HG03108 (cell line): ENCODE results near the gene MLX.

ENCODE experiments used
- ATAC-seq: cut with Tn5 transposase; IDR thresholded peaks from one replicate; pipeline ENCODE4 v1.9.1; 2021; ENCODE audit warnings: moderate library complexity; ENCODE audit not compliant: unreplicated experiment

Gene MLX

GRCh38 chr17:42577532-42578281 lies 10.8 kb downstream of the MLX start, which contains the start of gene PSMC3IP:
Gene PSMC3IP, minus strand, starts transcription at chr17:42577729. Its CDS starts 43 bp downstream, at chr17:42577686.
- ATAC-seq = peak; percentile 76

- ATAC-seq = peak; percentile 36
Observed at GRCh38 chr17:42578282-42578869, 11.5 kb downstream of the MLX start.

- no peak for ATAC-seq
Observed at GRCh38 chr17:42579794-42580551, 13.1 kb downstream of the MLX start.

GRCh38 chr17:42581744-42582270 lies 14.9 kb downstream of the MLX start:
- no peak for ATAC-seq

- no peak for ATAC-seq
Observed at GRCh38 chr17:42584880-42585279, 18.0 kb downstream of the MLX start.

- ATAC-seq = no peak
Observed at GRCh38 chr17:42585353-42585752, 18.5 kb downstream of the MLX start.

GRCh38 chr17:42586514-42587230 lies 19.8 kb downstream of the MLX start:
- ATAC-seq = peak; percentile 49

GRCh38 chr17:42590886-42591285 lies 24.0 kb downstream of the MLX start:
- no peak for ATAC-seq

GRCh38 chr17:42591411-42591810 lies 24.5 kb downstream of the MLX start:
- ATAC-seq = no peak

- no peak for ATAC-seq
Observed at GRCh38 chr17:42596386-42596785, 29.5 kb downstream of the MLX start.

GRCh38 chr17:42598905-42599304 lies 32.0 kb downstream of the MLX start:
- no peak for ATAC-seq

- ATAC-seq = no peak
Observed at GRCh38 chr17:42603318-42603717, 36.4 kb downstream of the MLX start.

GRCh38 chr17:42607769-42608168 lies 40.9 kb downstream of the MLX start:
- ATAC-seq = no peak

- peak; percentile 2 for ATAC-seq
Observed at GRCh38 chr17:42608305-42609181, 41.6 kb downstream of the MLX start.

GRCh38 chr17:42609182-42609813 lies 42.4 kb downstream of the MLX start, which contains the start of the genes RETREG3 and TUBG1:
Gene RETREG3, minus strand, starts transcription at chr17:42609374. Its CDS starts 50 bp downstream, at chr17:42609324.
Gene TUBG1, plus strand, starts transcription at chr17:42609683. Its CDS starts 55 bp downstream, at chr17:42609738.
- ATAC-seq = peak; percentile 85

GRCh38 chr17:42609814-42610801 lies 43.2 kb downstream of the MLX start:
- peak; percentile 1 for ATAC-seq

- ATAC-seq = no peak
Observed at GRCh38 chr17:42612013-42612412, 45.1 kb downstream of the MLX start.

- no peak for ATAC-seq
Observed at GRCh38 chr17:42613699-42614295, 46.9 kb downstream of the MLX start.
